Urinary bladder (tissue), 4 donors: ENCODE data around the gene TINCR. TPM values are rescaled to one million over a fixed set of nuclear protein-coding genes. Genes with fewer than 3 reads are reported as not detected.
"Not testable (repeated sequence)": the region's sequence is repeated elsewhere in the genome, so short reads cannot be mapped to it uniquely, and the experiment has no call there.

Source experiments
- DNase-seq: peaks from one replicate; pipeline ENCODE4 v3.0.0-alpha.2; 2015; ENCODE audit errors: extremely low spot score
- H3K27ac ChIP-seq: one replicate; pipeline ENCODE4 v1.5.1; 2013; ENCODE audit warnings: low read depth, mild to moderate bottlenecking, moderate library complexity
- H3K36me3 ChIP-seq: one replicate; pipeline ENCODE4 v1.6.1; 2013; ENCODE audit warnings: mild to moderate bottlenecking, moderate library complexity; ENCODE audit not compliant: insufficient read depth
- H3K4me1 ChIP-seq: one replicate; pipeline ENCODE4 v1.6.1; 2013; ENCODE audit warnings: mild to moderate bottlenecking, moderate library complexity; ENCODE audit not compliant: insufficient read depth
- H3K4me3 ChIP-seq: one replicate; pipeline ENCODE4 v1.5.1; 2013; ENCODE audit warnings: low read depth, low read length
- WGBS: extraction: QIAGEN DNeasy Blood & Tissue Kit; methylation state at CpG from one replicate; pipeline ENCODE4 v1.1.7; 2013; 5-methylcytosine and 5-hydroxymethylcytosine counted together
- polyA plus RNA-seq: library from polyadenylated mRNA; stranded (reverse); fragments of 200-250 nt; gene quantifications from one replicate; pipeline ENCODE4 v1.2.3, GENCODE V29; 2013
- total RNA-seq: library from RNA; depleted of rRNA; stranded (reverse); fragments of >200 nt; gene quantifications from one replicate; pipeline ENCODE4 v1.2.3, GENCODE V29; 2014
- donor health status: healthy with polysubstance abuse.
- donor health status: healthy.

Gene TINCR
- total and polyA plus RNA-seq, 2 donors = 0.85 to 1.6 TPM

DNA sequence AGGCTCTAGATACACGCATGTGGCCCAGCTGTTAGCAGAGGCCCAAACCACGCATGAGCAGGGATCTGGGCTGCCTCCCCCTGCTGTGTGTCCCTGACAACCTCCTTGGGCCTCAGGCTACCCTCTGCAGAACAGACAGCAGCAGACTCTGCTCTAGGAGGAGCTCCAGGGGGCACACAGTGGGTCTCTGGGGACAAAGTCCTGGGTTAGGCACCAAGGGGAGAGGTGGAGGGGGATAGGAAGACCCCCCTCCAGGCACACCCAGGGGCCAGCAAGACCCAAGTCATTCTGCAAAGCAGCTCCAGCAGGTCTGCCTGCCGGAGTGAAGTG is 8.0 kb downstream of the TINCR start:
- H3K4me3 ChIP-seq = no peak overlapping the region
- no peak overlapping the region for H3K27ac ChIP-seq
- WGBS = 50% methylated on average over 3 of the region's 3 CpGs
- no peaks in the 10 kb centered on the region for H3K36me3 ChIP-seq
- no peaks in the 10 kb centered on the region for H3K4me1 ChIP-seq
- DNase-seq = no peak

DNA sequence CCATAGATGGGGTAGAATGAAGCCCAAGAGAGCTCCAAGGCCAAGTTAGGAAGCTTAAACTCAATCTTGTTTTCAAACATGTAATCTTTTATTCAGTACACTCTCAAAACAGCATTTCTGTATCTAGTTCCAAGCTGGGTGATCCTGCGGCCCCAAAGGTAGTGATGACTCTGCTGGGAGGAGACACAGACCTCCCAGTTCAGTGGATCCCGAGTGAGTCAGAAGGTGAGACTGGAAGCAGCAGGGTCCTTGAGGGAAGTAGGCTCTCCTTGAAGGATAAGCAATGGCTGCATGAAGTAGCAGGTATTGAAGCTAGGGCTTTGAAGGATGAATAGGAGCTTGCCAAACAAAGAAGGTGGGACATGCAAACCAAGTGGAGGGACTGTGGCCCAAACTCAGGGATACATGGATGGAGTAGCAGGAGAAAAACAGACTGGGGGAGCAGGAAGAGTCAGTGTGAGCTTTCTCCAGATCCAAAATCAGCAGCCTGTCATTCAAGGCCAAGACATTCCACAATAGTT is 9.6 kb downstream of the TINCR start:
- WGBS = 59% methylated on average over 2 of the region's 2 CpGs
- H3K36me3 ChIP-seq = no peaks in the 10 kb centered on the region
- no peak for DNase-seq
- H3K4me3 ChIP-seq = no peak overlapping the region
- H3K27ac ChIP-seq = no peak overlapping the region
- no peaks in the 10 kb centered on the region for H3K4me1 ChIP-seq

DNA sequence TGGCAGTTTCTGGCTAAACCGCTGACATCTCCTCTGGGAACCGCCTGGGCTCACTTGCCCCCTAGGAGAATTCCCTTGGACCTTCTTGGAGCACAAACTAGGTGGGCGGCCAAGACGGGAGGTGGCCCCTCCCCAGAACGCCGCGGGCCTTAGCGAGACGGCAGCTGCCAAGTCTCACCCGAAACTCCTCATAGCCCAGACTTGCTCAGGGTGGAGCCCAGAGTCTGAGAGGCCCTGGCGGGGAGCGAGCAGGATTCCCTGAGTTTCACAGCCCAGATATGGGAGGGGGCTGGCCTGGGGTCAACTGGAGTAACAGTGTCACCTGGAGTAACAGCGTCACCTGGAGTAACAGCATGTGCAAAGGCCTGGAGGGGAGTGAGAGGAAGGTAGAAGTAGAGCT is 10.1 kb downstream of the TINCR start:
- Histone ChIP-seq H3K36me3 (no peaks in the 10 kb centered on the region), H3K27ac (no peak overlapping the region), H3K4me3 (no peak overlapping the region), H3K4me1 (no peaks in the 10 kb centered on the region)
- DNase-seq = no peak
- 23% methylated on average over 13 of the region's 13 CpGs for WGBS

DNA sequence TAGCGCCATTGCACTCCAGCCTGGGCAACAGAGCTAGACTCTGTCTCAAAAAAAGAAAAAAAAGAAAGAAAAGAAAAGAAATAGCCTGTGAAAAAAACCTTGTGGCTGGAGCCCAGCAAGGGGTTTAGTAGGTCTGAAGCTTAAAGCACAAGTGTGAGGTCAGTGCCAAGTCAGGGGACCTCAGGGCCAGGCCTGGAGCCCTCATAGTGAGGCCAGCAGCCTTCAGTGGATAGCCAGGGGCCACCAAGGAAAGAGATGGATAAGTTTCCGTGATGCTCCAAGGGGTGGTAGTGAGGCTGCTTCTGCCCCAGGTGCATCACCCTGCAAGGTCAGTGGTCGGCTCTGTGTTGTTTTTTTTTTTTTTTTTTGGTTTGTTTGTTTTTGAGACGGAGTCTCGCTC is 12.9 kb downstream of the TINCR start:
- DNase-seq = no peak
- 83% methylated on average over 5 of the region's 5 CpGs for WGBS
- H3K27ac ChIP-seq = no peak overlapping the region
- no peak overlapping the region for H3K4me3 ChIP-seq
- H3K36me3 ChIP-seq = no peaks in the 10 kb centered on the region
- H3K4me1 ChIP-seq = no peaks in the 10 kb centered on the region

DNA sequence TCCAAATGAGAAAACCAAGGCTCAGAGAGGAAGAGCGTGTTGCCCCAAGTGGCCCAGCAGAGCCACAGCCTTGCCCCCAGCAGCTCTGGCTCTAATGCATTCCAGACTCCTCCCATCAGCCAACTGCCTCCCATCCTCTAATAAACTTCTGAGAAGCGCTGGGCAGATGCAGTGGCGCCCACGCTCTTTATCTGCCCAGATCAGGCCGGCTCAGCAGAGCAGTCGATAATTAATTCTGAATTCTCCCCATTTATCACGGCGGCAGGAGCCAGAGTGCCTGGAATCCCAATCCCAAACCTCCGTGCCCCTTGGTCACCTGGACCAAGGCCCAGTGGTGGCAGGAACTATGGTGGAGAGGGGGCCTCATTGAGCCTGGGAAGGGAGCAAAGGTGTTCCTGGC is 13.9 kb downstream of the TINCR start:
- WGBS = 65% methylated on average over 9 of the region's 9 CpGs
- H3K27ac ChIP-seq = no peak overlapping the region
- H3K4me1 ChIP-seq = no peaks in the 10 kb centered on the region
- DNase-seq = no peak
- no peak overlapping the region for H3K4me3 ChIP-seq
- no peaks in the 10 kb centered on the region for H3K36me3 ChIP-seq

DNA sequence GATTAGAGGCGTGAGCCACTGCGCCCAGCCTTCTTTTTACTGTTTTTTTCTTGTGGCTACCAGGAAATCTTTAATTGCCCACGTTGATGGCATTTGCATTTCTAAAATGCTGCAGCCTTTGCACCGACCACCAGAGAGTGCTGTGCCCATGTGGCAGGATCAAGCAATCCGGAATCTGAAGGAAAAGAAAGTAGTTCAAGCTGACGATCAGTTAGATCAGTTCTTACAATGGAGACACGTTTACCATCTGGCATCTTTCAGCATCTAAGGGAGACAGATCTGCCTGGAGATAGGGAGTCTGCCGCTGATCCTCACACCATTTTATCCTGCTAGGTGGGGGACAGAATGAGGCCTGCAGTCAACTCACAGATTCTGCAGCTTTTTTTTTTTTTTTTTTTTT is 19.9 kb downstream of the TINCR start:
- no peak for DNase-seq
- Histone ChIP-seq H3K4me3 (no peak overlapping the region), H3K27ac (no peak overlapping the region), H3K4me1 (no peaks in the 10 kb centered on the region), H3K36me3 (no peaks in the 10 kb centered on the region)
- 27% methylated on average over 8 of the region's 8 CpGs for WGBS

DNA sequence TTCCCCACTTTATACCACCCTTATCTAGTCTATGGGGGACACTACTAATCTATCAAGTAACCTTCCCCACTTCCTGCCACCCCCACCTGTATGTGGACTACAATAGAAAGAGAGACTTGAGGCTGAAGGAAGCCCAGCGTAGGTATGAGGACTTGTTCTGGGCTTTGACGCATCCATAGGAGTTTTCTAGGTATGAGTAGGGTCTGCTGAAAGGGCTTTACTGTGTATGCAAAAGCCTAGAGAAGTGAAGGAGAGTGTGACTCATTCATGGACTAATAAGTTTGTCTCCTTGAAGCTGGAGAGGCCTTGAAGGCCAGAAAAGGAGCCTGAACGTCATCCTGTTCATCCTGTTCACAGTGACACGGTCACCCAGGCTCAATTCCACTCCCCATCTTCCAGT is 21.8 kb downstream of the TINCR start:
- DNase-seq = no peak
- no peaks in the 10 kb centered on the region for H3K36me3 ChIP-seq
- H3K27ac ChIP-seq = no peak overlapping the region
- H3K4me1 ChIP-seq = no peaks in the 10 kb centered on the region
- 88% methylated on average over 4 of the region's 4 CpGs for WGBS
- no peak overlapping the region for H3K4me3 ChIP-seq

DNA sequence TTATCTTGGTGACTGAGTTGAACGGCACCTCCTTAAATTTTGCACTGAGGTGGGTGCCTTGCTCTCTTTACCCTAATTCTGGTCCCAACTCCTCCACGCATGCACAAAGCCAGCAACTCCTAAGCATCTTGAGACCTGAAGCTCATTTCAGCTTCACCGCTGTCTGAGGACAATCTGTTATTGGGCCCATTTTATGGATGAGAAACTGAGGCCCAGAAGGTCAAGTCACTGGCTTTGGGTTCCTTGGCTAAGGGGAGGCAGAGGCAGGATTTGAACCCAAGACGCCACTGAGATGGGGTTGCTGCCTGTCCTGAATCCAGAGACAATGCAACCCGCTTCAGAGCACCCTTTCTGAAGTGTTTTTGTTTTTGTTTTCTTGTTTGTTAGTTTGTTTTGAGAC is 22.7 kb downstream of the TINCR start:
- Histone ChIP-seq H3K4me3 (no peak overlapping the region), H3K4me1 (no peaks in the 10 kb centered on the region), H3K36me3 (no peaks in the 10 kb centered on the region), H3K27ac (no peak overlapping the region)
- WGBS = 92% methylated on average over 5 of the region's 5 CpGs
- DNase-seq = no peak

DNA sequence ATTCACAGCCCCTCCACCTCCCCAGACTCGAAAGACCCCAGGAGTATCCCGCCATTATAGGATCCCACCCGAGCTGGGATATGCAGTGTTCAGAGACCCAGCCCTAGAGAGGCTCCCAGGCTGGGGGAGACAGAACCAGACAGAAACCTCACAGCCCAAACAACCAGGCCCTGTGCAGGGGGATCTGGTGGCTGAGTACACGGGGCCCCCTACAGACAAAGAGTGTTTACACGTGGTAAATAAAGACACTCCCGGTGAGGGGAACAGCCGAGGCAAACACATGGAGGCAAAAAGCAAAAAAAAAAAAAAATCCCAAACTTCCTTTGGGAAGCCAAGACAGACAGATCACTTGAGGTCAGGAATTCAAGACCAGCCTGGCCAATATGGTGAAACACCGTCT is 25.1 kb downstream of the TINCR start:
- 54% methylated on average over 8 of the region's 8 CpGs for WGBS
- no peak for DNase-seq
- Histone ChIP-seq H3K4me1 (no peaks in the 10 kb centered on the region), H3K36me3 (no peaks in the 10 kb centered on the region), H3K4me3 (no peak overlapping the region), H3K27ac (no peak overlapping the region)

DNA sequence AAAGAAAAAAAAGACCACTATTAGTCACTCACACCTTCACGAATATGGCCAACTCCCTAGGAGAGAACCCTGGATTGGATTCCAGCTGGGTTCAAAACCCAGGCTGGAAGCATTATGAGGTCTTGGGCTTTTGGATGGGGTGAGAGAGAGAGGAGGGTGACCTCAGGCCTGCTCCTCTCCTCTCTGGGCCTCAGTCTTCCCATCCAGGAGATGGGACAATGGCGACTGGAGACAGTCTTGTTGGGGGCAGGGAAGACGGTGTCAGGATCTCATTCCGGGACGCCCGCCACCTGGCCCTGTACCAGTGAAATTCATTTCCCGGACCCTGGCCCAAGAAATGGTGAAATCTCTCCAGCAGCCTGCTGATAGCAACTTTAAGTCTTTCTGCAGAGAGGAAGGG is 26.3 kb downstream of the TINCR start:
- H3K4me1 ChIP-seq = no peaks in the 10 kb centered on the region
- no peak overlapping the region for H3K27ac ChIP-seq
- 63% methylated on average over 7 of the region's 7 CpGs for WGBS
- H3K36me3 ChIP-seq = no peaks in the 10 kb centered on the region
- no peak overlapping the region for H3K4me3 ChIP-seq
- DNase-seq = no peak

DNA sequence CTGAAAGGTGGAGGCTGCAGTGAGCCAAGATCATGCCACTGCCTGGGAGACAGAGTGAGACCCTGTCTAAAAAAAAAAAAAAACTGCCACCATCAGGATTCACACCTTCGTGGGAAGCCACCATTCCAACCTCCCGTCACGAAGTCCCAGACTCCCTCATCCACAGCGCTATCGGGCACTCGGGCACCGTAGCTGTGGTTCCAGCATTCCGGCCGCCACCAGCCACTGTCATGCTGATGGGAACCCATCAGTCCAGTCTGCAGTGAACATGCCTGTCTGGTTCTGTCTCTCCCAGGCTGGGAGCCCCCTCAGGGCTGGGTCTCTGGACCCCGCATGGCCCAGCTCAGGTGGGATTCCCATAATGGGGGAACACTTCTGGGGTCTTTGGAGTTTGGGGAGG is 27.5 kb downstream of the TINCR start:
- no peak overlapping the region for H3K4me3 ChIP-seq
- H3K36me3 ChIP-seq = no peaks in the 10 kb centered on the region
- WGBS = 91% methylated on average over 10 of the region's 10 CpGs
- no peak overlapping the region for H3K27ac ChIP-seq
- no peak for DNase-seq
- no peaks in the 10 kb centered on the region for H3K4me1 ChIP-seq

DNA sequence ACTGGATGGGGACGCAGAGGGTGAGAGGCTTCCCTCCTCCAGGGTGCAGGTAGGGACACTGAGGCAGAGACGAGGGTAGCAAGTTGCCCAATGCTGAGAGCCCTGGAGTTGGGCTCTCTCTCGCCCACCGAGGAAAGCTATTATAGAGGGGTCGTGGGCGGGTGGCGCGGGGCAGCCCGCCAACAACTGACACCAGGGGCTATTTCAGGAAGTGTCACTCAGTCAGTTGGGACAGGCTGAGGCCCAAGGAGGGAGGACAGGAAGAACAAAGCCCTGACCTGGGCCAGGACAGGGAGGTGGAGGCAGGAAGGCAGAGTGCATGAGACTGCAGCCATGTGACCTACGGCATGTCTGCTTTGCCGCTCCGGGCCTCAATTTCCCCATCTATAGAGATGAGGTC is 29.9 kb downstream of the TINCR start:
- Histone ChIP-seq H3K36me3 (no peaks in the 10 kb centered on the region), H3K4me1 (no peaks in the 10 kb centered on the region), H3K4me3 (no peak overlapping the region), H3K27ac (no peak overlapping the region)
- DNase-seq = no peak
- 76% methylated on average over 12 of the region's 12 CpGs for WGBS

DNA sequence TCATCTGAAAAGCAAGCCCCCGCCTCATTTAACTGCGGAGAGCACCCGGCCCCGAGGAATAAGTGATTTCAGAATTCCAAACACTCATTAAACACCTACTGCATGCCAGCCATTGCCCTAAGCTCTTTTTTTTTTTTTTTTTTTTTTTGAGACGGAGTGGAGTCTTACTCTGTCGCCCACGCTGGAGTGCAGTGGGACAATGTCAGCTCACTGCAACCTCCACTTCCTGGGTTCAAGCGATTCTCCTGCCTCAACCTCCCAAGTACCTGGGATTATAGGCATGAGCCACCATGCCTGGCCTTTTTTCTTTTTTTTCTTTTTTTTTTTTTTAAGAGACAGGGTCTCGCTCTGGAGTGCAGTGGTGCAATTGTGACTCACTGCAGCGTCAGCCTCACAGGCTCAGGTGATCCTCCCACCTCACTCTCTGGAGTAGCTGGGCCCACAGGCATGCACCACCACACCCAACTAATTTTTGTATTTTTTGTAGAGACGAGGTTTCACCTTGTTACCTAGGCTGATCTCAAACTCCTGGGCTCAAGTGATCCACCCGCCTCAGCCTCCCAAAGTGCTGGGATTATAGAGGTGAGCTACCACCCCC is 30.7 kb downstream of the TINCR start:
- not testable (repeated sequence) for H3K27ac ChIP-seq, H3K36me3 ChIP-seq, H3K4me1 ChIP-seq, DNase-seq, H3K4me3 ChIP-seq
- 56% methylated on average over 12 of the region's 12 CpGs for whole genome bisulfite sequencing

DNA sequence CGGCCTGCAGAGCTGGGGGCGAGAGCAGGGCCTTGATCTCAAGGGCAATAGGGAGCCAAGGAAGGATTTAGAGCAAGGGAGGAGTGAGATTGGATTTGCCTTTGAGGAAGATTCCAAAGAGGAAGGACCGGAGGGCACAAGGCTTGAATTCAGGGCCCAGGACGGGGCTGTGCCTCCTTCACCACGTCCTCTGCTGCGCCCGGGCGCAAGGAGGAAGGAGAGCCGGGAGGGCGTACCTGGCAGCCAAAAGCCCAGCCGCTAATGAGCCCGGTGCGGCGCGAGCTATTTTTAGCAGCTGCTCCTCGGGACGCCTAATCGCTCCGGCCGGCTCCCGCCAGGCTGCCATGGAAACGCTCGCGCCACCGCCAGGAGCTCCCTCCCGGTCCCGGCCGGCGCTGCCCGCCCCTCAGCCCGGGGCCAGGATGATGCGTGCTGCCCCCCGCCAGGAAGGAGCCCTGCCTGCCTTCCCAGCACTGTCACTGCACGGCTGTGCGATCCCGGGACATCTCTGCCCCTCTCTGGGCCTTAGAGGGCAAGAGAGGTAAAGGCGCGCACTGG is 31.3 kb downstream of the TINCR start:
- no peak overlapping the region for H3K4me3 ChIP-seq
- no peaks in the 10 kb centered on the region for H3K4me1 ChIP-seq
- no peak overlapping the region for H3K27ac ChIP-seq
- no peaks in the 10 kb centered on the region for H3K36me3 ChIP-seq
- WGBS = 3% methylated on average over 38 of the region's 38 CpGs
- peak; percentile 39 for DNase-seq
